HepG2 (cell line): Measurements from ENCODE around the gene REEP3.

ENCODE experiments used
- BHLHE40 ChIP-seq: IDR thresholded peaks from 2 replicates; pipeline ENCODE4 v1.6.1; 2011; ENCODE audit warnings: low read length, improper control_type of control experiment
- CTCF ChIP-seq: sonication (generic); formaldehyde crosslinking; IDR thresholded peaks from 2 replicates; pipeline ENCODE4 v1.5.0; 2020; ENCODE audit warnings: mild to moderate bottlenecking, missing genetic modification reagents, moderate library complexity
- EP300 ChIP-seq, 3 experiments: sonication (generic) in 1 of 3; formaldehyde crosslinking in 1 of 3; IDR thresholded peaks; 2 replicates each; pipeline versions ENCODE4 v1.5.1 to v1.6.1; 2011 to 2020; ENCODE audit warnings: low read depth in 2 of 3, low read length in 2 of 3, borderline replicate concordance in 1 of 3, improper control_type of control experiment in 1 of 3, mild to moderate bottlenecking in 1 of 3, missing genetic modification reagents in 1 of 3, moderate library complexity in 1 of 3
- FOXA3 ChIP-seq: IDR thresholded peaks from 2 replicates; pipeline ENCODE4 v1.6.1; 2016; ENCODE audit warnings: missing genetic modification reagents, missing compliant biosample characterization
- NR3C1 ChIP-seq: sonication (generic); formaldehyde crosslinking; IDR thresholded peaks from 2 replicates; pipeline ENCODE4 v1.4.0; 2020; ENCODE audit warnings: missing genetic modification reagents
- ZNF317 ChIP-seq: sonication (generic); formaldehyde crosslinking; IDR thresholded peaks from 2 replicates; pipeline ENCODE4 v1.5.0; 2020; ENCODE audit warnings: mild to moderate bottlenecking, missing genetic modification reagents
- ZNF446 ChIP-seq: sonication (generic); formaldehyde crosslinking; IDR thresholded peaks from 2 replicates; pipeline ENCODE4 v1.5.0; 2020; ENCODE audit warnings: mild to moderate bottlenecking, missing genetic modification reagents
- ZNF558 ChIP-seq: sonication (generic); formaldehyde crosslinking; IDR thresholded peaks from 2 replicates; pipeline ENCODE4 v1.9.0; 2022; ENCODE audit warnings: mild to moderate bottlenecking, missing genetic modification reagents, borderline replicate concordance
- ZZZ3 ChIP-seq: sonication (generic); formaldehyde crosslinking; IDR thresholded peaks from 2 replicates; pipeline ENCODE4 v1.4.0; 2020; ENCODE audit warnings: missing genetic modification reagents, mild to moderate bottlenecking, borderline replicate concordance
- TF ChIP-seq, protein P1 (sequence below): sonication (generic); formaldehyde crosslinking; IDR thresholded peaks from 2 replicates; pipeline ENCODE4 v1.8.1; 2023; ENCODE audit warnings: missing genetic modification reagents, mild to moderate bottlenecking, borderline replicate concordance

- TF ChIP-seq ZNF317 (CRISPR knock-in tag): no peak
- TF ChIP-seq, protein P1, sequence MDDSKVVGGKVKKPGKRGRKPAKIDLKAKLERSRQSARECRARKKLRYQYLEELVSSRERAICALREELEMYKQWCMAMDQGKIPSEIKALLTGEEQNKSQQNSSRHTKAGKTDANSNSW (CRISPR knock-in tag): no peak
- no peak for TF ChIP-seq BHLHE40
- no peak for TF ChIP-seq CTCF (CRISPR knock-in tag)
- TF ChIP-seq ZNF558 (CRISPR knock-in tag): no peak
- TF ChIP-seq EP300 (IDR thresholded peaks at IDR 0.05; ENCODE audit: low read depth in 2 of 2, low read length in 2 of 2): no peak
- no peak for TF ChIP-seq EP300 (CRISPR knock-in tag; IDR thresholded peaks at IDR 0.05; ENCODE audit: borderline replicate concordance)
- TF ChIP-seq ZZZ3 (CRISPR knock-in tag): no peak
- no peak for TF ChIP-seq ZNF446 (CRISPR knock-in tag)
- TF ChIP-seq NR3C1 (CRISPR knock-in tag): no peak
- no peak for TF ChIP-seq FOXA3
These were observed 61.5 kb downstream of the REEP3 start for GRCh38 chr10:63582690-63583089.
